Duodenal mucosa (tissue), 2 donors: ENCODE results near the gene ZBTB8B.
"Not testable (repeated sequence)": the region's sequence is repeated elsewhere in the genome, so short reads cannot be mapped to it uniquely, and the experiment has no call there.

ENCODE experiments used
- H3K27ac ChIP-seq: one replicate; pipeline ENCODE4 v1.7.0; 2013; ENCODE audit warnings: low read depth, low read length
- H3K27me3 ChIP-seq, 2 donors: one replicate each; pipeline ENCODE4 v1.7.0; 2013; ENCODE audit warnings: low read length in 2 of 2, control low read depth in 1 of 2; ENCODE audit not compliant: insufficient read depth in 2 of 2, control insufficient read depth in 1 of 2
- H3K36me3 ChIP-seq, 2 donors: one replicate each; pipeline ENCODE4 v1.7.0; 2013; ENCODE audit warnings: low read length in 2 of 2, control low read depth in 1 of 2; ENCODE audit not compliant: insufficient read depth in 2 of 2, control insufficient read depth in 1 of 2
- H3K4me1 ChIP-seq, 2 donors: one replicate each; pipeline ENCODE4 v1.7.0; 2013; ENCODE audit warnings: low read length in 2 of 2, control low read depth in 1 of 2; ENCODE audit not compliant: insufficient read depth in 2 of 2, control insufficient read depth in 1 of 2
- H3K4me3 ChIP-seq, 2 donors: one replicate each; pipeline ENCODE4 v1.7.0; 2013; ENCODE audit warnings: low read length in 2 of 2, low read depth in 1 of 2
- H3K9ac ChIP-seq, 2 donors: one replicate each; pipeline ENCODE4 v1.7.0; 2013; ENCODE audit warnings: low read length in 2 of 2, low read depth in 1 of 2
- H3K9me3 ChIP-seq, 2 donors: one replicate each; pipeline ENCODE4 v1.7.0; 2013; ENCODE audit warnings: low read length in 2 of 2, control low read depth in 1 of 2; ENCODE audit not compliant: control insufficient read depth in 1 of 2

Gene ZBTB8B

GRCh38 chr1:32464716-32465577 lies at the start of gene ZBTB8B:
Gene ZBTB8B, plus strand, starts transcription at chr1:32465072. Its CDS starts 5,553 bp downstream, at chr1:32470625.
- Histone ChIP-seq H3K9ac (no peak within 1 kb of the TSS), H3K4me3 (peak within 1 kb of the TSS; percentile 60 to 62), H3K27me3 (peaks cover 26 to 29% of the 10 kb centered on the region in 2 donors), H3K36me3 (no peaks in the 10 kb centered on the region), H3K4me1 (peaks cover 0 to 13% of the 10 kb centered on the region in 2 donors), H3K9me3 (no peaks in the 10 kb centered on the region), H3K27ac (no peak within 1 kb of the TSS)

- Histone ChIP-seq H3K4me1 (no peaks in the 10 kb centered on the region), H3K27ac (no peak overlapping the region), H3K27me3 (peaks cover 12 to 13% of the 10 kb centered on the region in 2 donors), H3K4me3 (no peak overlapping the region), H3K36me3 (no peaks in the 10 kb centered on the region), H3K9ac (no peak overlapping the region), H3K9me3 (peaks cover 0 to 7% of the 10 kb centered on the region in 2 donors)
Measured at GRCh38 chr1:32421775-32422174, 43.1 kb upstream of the ZBTB8B start.

DNA sequence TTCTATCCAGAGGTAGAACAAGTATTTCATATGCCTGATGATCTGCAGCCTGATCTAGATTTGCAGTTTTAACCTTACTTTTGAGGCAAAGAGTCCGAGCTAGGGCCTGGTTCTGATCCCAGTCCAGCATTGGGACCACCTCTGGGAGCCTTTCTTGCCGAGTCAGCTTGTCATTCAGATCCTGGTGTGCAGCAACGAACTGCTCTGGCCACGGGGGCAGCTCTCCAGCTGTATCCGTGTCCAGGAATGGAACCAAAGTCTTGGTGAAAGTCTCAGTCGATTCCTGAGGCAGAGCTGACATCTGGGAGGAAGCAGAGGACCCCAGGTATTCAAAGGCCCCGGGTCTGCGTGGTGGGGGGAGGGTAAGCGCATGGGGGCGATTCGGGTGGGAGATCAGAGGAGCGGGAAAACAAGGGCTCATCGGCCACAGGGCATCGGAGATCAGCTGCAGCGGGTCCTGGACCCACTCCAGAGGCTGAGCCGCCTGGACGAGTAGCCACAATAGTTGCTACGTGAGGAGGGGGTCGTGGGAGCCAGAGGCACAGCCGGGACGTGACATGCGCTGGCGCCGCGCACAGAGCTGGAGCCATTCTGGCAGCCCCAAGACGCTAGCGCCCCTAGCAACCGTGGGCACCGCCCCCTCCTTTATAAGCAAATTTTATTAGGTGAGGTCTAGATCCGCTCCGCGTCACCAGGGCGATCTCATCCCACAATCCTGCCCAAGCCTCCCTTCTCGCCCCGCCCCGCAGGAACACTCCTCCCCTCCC lies 38.2 kb upstream of the ZBTB8B start:
- H3K4me1 ChIP-seq = no peaks in the 10 kb centered on the region
- H3K36me3 ChIP-seq = no peaks in the 10 kb centered on the region
- no peak overlapping the region for H3K4me3 ChIP-seq
- no peak overlapping the region for H3K9ac ChIP-seq
- H3K27me3 ChIP-seq = peaks cover 18 to 35% of the 10 kb centered on the region in 2 donors
- H3K27ac ChIP-seq = no peak overlapping the region
- H3K9me3 ChIP-seq = no peaks in the 10 kb centered on the region

DNA sequence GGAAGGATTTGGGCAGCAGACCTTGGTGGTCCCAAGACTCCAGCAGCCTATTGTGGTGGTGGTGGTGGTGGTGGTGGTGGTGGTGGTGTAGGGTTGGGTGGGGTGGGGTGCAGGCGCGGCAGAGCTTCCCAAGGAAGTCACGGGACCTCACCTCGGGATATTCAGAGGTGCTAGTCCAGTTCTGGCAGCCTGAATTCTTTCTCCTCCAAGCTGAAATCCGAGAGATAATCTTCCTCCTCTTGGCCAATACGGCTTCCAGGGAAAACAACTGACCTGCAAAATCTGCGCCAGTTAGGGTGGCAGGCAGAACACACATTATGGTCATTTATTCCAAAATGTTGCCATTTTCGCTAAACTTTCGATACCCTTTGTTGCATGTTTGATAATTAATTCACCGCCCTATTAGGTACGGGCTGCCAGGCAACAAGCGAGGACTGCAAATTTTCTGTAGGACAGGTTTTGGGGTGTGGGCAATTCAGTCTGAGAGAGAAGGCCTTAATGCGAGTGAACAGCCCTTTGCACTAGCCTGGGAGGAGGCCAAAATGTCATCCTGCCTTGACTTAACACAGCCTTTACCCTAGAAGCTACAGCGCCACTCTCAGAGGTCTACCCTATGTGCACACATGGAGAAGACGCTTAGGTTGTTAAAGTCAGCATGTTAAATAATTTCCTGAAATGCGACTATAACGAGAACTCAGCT lies 37.5 kb upstream of the ZBTB8B start:
- Histone ChIP-seq H3K4me1 (no peaks in the 10 kb centered on the region), H3K27me3 (peaks cover 18 to 35% of the 10 kb centered on the region in 2 donors), H3K36me3 (no peaks in the 10 kb centered on the region), H3K9me3 (no peaks in the 10 kb centered on the region), H3K9ac (no peak overlapping the region), H3K27ac (no peak overlapping the region), H3K4me3 (no peak overlapping the region)

GRCh38 chr1:32431736-32432400 lies 33.0 kb upstream of the ZBTB8B start:
- H3K4me1 ChIP-seq = no peaks in the 10 kb centered on the region
- H3K4me3 ChIP-seq = no peak overlapping the region
- peaks cover 6 to 21% of the 10 kb centered on the region in 2 donors for H3K27me3 ChIP-seq
- H3K27ac ChIP-seq = no peak overlapping the region
- no peaks in the 10 kb centered on the region for H3K9me3 ChIP-seq
- H3K9ac ChIP-seq = no peak overlapping the region
- no peaks in the 10 kb centered on the region for H3K36me3 ChIP-seq

GRCh38 chr1:32438136-32438535 lies 26.7 kb upstream of the ZBTB8B start:
- no peaks in the 10 kb centered on the region for H3K36me3 ChIP-seq
- no peak overlapping the region for H3K27ac ChIP-seq
- no peaks in the 10 kb centered on the region for H3K27me3 ChIP-seq
- no peaks in the 10 kb centered on the region for H3K9me3 ChIP-seq
- no peak overlapping the region for H3K4me3 ChIP-seq
- H3K9ac ChIP-seq = no peak overlapping the region
- no peaks in the 10 kb centered on the region for H3K4me1 ChIP-seq

- H3K9me3 ChIP-seq, H3K9ac ChIP-seq, H3K27me3 ChIP-seq, H3K36me3 ChIP-seq, H3K4me1 ChIP-seq, H3K4me3 ChIP-seq, H3K27ac ChIP-seq: not testable (repeated sequence)
Measured at GRCh38 chr1:32438777-32439176, 26.1 kb upstream of the ZBTB8B start.

- H3K27me3 ChIP-seq, H3K27ac ChIP-seq, H3K9ac ChIP-seq, H3K4me3 ChIP-seq, H3K9me3 ChIP-seq, H3K36me3 ChIP-seq, H3K4me1 ChIP-seq: not testable (repeated sequence)
Measured at GRCh38 chr1:32441467-32441866, 23.4 kb upstream of the ZBTB8B start.

DNA sequence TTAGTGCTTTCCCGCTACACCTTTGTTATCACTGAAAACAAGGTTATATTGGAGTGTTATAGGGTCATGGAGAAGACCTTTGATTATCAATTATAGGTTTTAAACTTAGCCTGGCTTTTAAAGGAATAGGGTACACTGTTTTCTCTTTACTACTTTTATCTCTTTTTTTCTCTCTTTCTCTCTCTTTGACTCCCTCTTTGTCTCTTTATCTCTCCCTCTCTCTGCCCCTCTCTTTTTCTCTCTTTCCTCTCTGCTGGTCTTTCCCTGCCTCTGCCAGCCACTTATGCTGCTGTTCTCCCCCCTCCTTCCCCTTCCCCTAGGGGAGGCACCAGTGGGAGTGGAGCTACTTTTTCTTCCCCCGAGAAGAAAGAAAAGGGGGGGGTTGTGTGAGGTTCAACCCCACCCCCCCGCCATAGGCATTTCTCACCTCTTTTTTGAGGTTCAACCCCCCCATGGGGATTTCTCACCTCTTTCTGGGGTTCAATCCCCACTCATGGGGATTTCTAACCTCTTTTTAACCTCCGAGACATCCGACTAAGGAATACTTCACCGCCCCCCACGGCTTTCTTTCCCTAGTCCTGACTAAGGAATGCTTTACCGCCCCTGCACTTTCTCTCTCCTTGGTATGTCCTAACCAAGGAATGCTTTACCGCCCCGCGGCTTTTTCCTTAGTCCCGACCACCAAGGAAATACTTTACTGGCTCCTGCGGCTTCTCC lies 17.2 kb upstream of the ZBTB8B start:
- Histone ChIP-seq H3K4me1 (no peaks in the 10 kb centered on the region), H3K27ac (no peak overlapping the region), H3K4me3 (no peak overlapping the region), H3K36me3 (no peaks in the 10 kb centered on the region), H3K27me3 (no peaks in the 10 kb centered on the region), H3K9me3 (peaks cover 0 to 14% of the 10 kb centered on the region in 2 donors), H3K9ac (no peak overlapping the region)
